ENCODE measurements around the gene TMED9. TPM values are rescaled to one million over a fixed set of nuclear protein-coding genes. Genes with fewer than 3 reads are reported as not detected.

Gene TMED9
- total RNA-seq, 1 donor from 2014 or later: 175 TPM

DNA sequence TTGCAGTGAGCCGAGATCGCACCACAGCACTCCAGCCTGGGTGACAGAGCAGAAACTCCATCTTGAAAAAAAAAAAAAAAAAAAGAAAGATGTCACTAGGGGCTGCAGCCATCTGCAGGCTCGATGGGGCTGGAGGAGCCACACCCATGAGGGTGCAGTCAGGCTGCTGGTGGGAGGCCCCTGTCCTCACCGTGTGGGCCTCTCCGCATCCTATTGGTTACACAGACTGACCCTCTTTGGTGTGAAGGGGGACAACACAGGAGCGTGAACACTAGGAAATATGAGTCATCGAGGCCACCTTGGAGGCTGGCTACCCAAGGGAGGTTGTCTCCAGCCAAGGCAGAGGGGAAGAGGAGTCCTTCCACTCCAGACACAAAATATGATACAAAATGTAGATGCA lies 23.7 kb upstream of the TMED9 start:
- H3K27me3 ChIP-seq (ENCODE audit: control insufficient read depth, insufficient read depth, low read length): peaks cover 3% of the 10 kb centered on the region
- TF ChIP-seq, protein P1, sequence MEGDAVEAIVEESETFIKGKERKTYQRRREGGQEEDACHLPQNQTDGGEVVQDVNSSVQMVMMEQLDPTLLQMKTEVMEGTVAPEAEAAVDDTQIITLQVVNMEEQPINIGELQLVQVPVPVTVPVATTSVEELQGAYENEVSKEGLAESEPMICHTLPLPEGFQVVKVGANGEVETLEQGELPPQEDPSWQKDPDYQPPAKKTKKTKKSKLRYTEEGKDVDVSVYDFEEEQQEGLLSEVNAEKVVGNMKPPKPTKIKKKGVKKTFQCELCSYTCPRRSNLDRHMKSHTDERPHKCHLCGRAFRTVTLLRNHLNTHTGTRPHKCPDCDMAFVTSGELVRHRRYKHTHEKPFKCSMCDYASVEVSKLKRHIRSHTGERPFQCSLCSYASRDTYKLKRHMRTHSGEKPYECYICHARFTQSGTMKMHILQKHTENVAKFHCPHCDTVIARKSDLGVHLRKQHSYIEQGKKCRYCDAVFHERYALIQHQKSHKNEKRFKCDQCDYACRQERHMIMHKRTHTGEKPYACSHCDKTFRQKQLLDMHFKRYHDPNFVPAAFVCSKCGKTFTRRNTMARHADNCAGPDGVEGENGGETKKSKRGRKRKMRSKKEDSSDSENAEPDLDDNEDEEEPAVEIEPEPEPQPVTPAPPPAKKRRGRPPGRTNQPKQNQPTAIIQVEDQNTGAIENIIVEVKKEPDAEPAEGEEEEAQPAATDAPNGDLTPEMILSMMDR (IDR thresholded peaks at IDR 0.05; ENCODE audit: insufficient read depth, low read length, poor library complexity, severe bottlenecking): no peak
- H3K36me3 ChIP-seq (ENCODE audit: control insufficient read depth, insufficient read depth, low read length): no peaks in the 10 kb centered on the region
- DNase-seq (ENCODE audit: low read depth): no peak
- no peak overlapping the region for H3K4me3 ChIP-seq (ENCODE audit: low read depth, low read length)

DNA sequence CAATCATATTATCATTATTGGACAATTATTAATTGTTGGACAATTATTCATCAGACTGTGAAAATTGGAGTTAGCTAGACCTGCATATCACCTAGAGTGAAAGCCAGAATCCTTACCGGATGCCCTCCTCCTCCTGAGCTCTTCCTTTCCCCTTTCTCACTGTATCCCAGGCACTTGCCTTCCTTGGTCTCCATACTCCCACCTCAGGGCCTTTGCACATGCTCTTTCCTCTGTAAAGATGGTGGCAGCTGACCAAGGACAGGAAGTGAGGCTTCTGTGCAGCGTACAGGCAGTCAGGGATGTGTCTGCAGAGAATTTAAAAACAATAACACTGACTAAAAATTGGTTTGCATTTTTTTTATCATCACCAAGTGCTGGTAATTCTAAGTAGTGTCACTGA lies 22.1 kb upstream of the TMED9 start:
- TF ChIP-seq, protein P1 (IDR thresholded peaks at IDR 0.05; ENCODE audit: insufficient read depth, low read length, poor library complexity, severe bottlenecking): no peak
- Histone ChIP-seq H3K27me3 (ENCODE audit: control insufficient read depth, insufficient read depth, low read length) (peaks cover 7% of the 10 kb centered on the region), H3K36me3 (ENCODE audit: control insufficient read depth, insufficient read depth, low read length) (no peaks in the 10 kb centered on the region), H3K4me3 (ENCODE audit: low read depth, low read length) (no peak overlapping the region)
- DNase-seq (ENCODE audit: low read depth): no peak

DNA sequence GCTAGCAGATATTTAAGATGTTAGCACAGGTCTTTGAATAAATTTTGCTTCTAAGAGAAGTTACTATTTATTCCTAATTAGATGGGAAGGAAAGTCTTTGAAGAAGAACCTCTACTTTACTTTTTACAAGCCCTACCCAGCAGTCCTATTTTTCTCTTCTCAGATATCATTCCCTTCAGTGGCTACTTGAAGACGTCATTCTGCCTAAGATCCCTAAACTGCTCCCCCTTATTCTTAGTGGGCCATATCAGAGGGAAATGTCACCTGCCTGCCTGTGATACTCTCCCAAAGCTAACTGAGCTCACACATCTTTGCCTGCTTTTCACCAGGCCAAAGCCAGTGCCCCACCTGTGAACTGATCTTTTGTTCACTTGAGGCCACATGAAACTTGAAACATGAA lies 16.5 kb upstream of the TMED9 start:
- Histone ChIP-seq H3K4me3 (ENCODE audit: low read depth, low read length) (no peak overlapping the region), H3K36me3 (ENCODE audit: control insufficient read depth, insufficient read depth, low read length) (no peaks in the 10 kb centered on the region), H3K27me3 (ENCODE audit: control insufficient read depth, insufficient read depth, low read length) (peaks cover 5% of the 10 kb centered on the region)
- no peak for DNase-seq (ENCODE audit: low read depth)
- TF ChIP-seq, protein P1 (IDR thresholded peaks at IDR 0.05; ENCODE audit: insufficient read depth, low read length, poor library complexity, severe bottlenecking): no peak

DNA sequence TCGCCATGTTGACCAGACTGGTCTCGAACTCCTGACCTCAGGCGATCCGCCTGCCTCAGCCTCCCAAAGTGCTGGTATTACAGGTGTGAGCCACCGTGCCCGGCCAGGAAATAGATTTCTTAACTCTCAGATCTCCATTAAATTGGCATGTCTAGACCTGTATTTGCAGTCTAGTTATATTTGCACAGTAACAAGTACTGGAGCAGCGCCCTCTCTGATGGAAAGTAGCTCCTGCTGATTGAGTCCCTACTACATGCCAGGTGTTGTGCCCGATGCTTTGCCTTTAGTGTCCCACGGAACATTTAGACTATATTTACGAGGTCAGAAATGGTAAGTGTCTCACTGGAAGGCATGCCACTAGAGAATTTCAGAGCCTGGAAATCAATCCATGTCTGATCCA lies 15.8 kb upstream of the TMED9 start:
- no peaks in the 10 kb centered on the region for H3K36me3 ChIP-seq (ENCODE audit: control insufficient read depth, insufficient read depth, low read length)
- no peak overlapping the region for H3K4me3 ChIP-seq (ENCODE audit: low read depth, low read length)
- DNase-seq (ENCODE audit: low read depth): no peak
- TF ChIP-seq, protein P1 (IDR thresholded peaks at IDR 0.05; ENCODE audit: insufficient read depth, low read length, poor library complexity, severe bottlenecking): no peak
- H3K27me3 ChIP-seq (ENCODE audit: control insufficient read depth, insufficient read depth, low read length): peaks cover 5% of the 10 kb centered on the region

DNA sequence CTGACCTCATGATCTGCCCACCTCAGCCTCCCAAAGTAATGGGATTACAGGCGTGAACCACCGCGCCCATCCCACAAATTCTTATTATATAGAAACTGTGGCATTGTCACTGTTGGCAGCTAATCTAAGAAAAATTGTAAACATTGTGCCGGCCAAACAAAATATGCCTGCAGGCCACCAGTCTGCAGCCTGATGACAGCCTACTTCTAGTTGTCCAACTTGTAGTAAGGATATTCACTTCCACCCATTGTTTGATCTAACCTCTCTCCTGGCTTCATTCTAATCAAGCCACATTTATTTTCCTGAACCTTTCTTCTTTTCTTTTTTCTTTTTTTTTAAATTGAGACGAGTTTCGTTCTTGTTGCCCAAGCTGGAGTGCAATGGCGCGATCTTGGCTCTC lies 13.7 kb upstream of the TMED9 start:
- DNase-seq (ENCODE audit: low read depth): no peak
- no peaks in the 10 kb centered on the region for H3K36me3 ChIP-seq (ENCODE audit: control insufficient read depth, insufficient read depth, low read length)
- peaks cover 5% of the 10 kb centered on the region for H3K27me3 ChIP-seq (ENCODE audit: control insufficient read depth, insufficient read depth, low read length)
- TF ChIP-seq, protein P1 (IDR thresholded peaks at IDR 0.05; ENCODE audit: insufficient read depth, low read length, poor library complexity, severe bottlenecking): no peak
- no peak overlapping the region for H3K4me3 ChIP-seq (ENCODE audit: low read depth, low read length)

DNA sequence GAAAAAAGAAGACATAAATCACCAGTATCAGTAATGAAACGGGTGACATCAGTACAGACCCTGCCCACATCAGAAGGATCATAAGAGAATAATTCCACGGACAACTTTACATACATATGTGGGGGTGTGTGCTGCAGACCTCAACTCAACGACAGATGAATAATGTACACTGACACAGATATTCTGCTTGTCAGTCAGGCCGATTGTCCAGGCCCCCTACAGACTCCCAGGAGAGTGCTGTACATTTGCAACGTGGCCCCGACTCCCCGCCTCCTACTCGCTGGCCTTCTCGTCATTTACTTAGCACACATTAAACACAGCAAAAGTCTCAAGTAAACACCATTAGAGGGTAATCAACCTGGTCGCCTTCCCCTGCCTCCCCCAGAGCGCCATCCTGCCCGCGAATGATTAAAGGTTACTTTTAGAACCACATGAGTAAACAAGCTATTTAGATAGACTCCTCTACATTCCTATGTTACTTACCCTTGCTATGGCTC lies 3.5 kb upstream of the TMED9 start:
- H3K4me3 ChIP-seq (ENCODE audit: low read depth, low read length): no peak overlapping the region
- TF ChIP-seq, protein P1 (IDR thresholded peaks at IDR 0.05; ENCODE audit: insufficient read depth, low read length, poor library complexity, severe bottlenecking): no peak
- peaks cover 16% of the 10 kb centered on the region for H3K27me3 ChIP-seq (ENCODE audit: control insufficient read depth, insufficient read depth, low read length)
- no peaks in the 10 kb centered on the region for H3K36me3 ChIP-seq (ENCODE audit: control insufficient read depth, insufficient read depth, low read length)
- DNase-seq (ENCODE audit: low read depth): no peak

Measured in kidney epithelial cell (primary cell).